HG03342 (cell line): ENCODE measurements around the gene VEPH1.

Experiments used
- ATAC-seq: cut with Tn5 transposase; IDR thresholded peaks from one replicate; pipeline ENCODE4 v1.9.1; 2021; ENCODE audit warnings: mild to moderate bottlenecking, moderate library complexity; ENCODE audit not compliant: unreplicated experiment

Gene VEPH1

GRCh38 chr3:157313186-157313585 lies 190.0 kb downstream of the VEPH1 start:
- ATAC-seq = no peak

GRCh38 chr3:157312376-157312745 lies 190.9 kb downstream of the VEPH1 start:
- ATAC-seq = no peak

DNA sequence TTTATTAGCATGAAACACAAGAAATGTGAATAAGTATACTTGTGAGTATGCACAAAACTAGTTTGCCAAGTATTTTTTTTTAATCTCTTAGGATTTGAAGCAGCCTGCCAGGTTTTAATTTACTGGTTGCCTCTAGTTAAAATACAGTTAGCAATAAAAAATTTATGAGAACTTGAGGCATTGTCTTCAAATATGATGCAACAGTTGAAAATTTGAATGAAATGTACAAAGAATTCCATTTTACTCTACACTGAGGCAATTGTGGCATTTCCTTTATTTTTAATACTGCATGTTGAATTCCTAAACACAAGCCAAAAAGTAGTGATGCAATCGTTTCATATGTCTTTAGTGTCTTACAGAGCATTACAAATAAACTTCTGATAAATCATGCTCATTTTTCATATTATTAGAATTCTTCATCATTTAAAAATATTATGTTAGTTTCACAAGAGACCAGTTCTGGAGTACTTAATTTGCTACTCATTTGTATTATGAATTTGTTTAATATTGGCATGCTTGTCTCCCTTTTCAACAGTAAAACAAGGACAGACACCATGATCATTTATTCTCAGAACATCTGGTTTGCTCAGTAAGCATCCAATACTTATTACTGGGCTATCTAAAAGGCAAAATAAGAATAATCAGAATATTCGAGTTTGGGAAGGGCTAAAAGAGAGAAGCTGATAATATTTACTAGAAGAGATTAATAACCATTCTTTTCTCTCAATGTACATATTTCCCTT lies 191.4 kb downstream of the VEPH1 start:
- no peak for ATAC-seq

DNA sequence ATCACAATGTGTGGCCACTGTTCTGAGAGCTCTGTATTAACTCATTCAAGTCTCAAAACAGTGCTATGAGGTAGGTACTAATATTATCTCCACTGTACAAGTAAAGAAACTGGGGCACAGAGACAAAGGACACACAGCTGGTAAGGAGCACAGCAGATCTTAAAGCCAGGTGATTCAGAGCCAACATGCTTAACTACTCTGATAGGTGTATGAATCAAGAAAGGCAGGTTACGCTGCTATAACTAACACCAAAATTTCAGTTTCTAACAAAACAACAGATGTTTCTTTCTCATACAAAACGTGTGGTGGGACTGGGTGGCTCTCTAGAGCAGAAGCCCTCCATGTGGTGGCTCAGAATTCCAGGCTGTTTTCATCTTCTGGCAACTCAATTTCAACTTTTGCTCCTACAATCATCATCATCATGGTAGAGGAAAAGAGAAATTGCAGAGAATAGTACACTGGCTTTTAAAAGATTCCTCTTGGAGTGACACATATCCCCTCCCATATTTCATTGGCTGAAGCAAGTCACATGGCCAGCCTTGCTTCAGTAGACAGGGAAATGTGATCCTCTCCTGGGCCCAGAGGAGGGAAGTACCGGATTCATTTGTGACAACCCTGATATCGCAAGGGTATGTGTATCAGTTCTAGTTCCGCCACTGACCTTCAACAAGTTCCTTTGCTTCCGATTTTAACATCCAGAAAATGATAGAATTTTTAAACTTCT lies 192.7 kb downstream of the VEPH1 start:
- ATAC-seq = peak; percentile 80

GRCh38 chr3:157306502-157306901 lies 196.7 kb downstream of the VEPH1 start:
- ATAC-seq = no peak

DNA sequence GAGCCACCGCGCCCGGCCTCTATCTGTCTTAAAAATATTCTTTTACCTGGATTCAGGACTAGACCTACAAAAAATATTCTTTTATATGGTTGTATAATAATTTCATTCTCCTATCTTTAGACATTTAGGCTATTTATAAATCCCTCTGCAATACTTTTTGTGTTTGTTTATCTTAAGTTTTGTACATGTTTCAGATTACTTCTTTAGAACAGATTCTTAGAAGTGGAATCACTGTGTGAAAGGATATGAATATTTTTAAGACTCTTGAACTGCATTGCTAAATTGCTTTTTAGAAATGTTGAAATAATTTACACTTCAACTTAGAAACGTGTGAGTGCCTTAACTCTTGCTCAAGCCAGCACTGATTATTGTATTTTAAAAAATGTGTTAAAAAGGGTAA lies 197.8 kb downstream of the VEPH1 start:
- ATAC-seq = no peak

DNA sequence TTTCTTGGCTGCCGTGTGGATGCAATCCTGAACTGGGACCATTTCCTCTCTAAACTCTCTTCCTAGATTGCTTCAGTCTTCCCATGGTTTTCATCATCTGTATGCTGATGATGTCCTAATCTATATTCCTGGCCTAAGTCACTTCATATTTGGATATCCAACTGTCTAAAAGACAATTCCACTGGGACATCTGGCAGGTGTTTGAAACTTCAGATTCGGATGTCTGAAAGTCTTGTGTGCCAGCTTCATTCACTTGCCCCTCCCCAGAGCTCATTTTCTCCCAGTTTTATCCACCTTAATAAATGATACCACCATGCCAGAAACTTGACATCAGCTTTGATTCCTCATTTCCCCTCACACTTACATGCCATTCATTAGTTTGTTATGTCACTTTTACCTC lies 201.5 kb downstream of the VEPH1 start:
- no peak for ATAC-seq

GRCh38 chr3:157300981-157301663 lies 202.1 kb downstream of the VEPH1 start:
- no peak for ATAC-seq

DNA sequence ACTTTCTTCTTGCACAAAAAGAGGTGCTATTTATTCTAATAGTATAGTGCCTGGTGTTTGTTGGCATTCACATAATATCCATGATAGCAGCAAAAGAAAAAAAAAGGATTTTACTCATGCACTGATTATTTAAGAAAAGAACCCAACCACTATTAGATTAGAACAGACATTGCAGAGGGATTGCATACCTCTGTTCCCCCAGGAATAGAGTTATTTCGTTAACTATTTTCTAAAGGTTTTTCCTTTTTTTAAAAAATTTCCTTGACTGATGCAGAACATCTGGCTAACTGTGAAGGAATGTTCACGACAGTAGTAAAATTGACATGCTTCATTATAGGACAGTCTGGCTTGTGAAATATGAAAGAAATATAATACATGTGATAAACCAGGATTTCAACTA lies 203.1 kb downstream of the VEPH1 start:
- no peak for ATAC-seq

GRCh38 chr3:157297328-157297915 lies 205.8 kb downstream of the VEPH1 start:
- no peak for ATAC-seq

DNA sequence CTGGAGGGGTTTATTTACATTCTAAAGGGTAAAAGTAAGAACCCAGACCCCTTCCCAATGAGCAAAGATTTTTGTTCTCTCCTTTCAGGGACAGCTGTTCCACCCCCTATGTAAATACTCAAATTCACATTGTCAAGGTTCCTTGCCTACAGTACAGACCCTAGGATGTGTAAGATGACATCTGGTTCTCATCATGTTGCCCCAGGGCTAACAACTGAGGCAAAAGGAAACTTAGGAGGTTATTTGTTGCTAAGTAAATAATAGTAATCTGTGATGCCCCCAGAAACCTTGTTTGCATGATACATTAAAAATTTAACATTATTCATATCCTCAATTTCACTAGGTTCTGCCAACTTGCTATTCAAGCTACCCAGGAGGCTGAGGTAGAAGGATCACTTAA lies 208.3 kb downstream of the VEPH1 start:
- ATAC-seq = no peak

GRCh38 chr3:157294491-157294890 lies 208.7 kb downstream of the VEPH1 start:
- no peak for ATAC-seq

DNA sequence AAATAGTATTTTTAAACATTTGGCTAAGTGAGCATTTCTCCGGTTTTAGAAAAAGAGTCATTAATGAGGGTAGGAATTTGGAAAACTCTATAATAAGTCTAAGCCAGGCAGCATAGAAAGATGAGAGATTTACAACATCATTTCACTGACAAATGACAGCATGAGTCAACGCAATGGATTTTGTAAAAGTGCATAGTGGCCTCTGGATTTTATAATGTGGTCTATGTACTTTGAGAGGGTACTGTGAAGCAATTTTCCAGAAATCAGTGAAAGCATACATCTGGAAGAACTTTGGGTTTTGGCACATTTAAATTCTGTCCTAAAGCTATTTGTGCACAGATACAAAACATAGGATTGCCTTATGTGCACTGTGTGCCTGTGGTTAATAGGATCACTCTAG lies 212.4 kb downstream of the VEPH1 start:
- no peak for ATAC-seq

GRCh38 chr3:157285966-157286365 lies 217.2 kb downstream of the VEPH1 start:
- no peak for ATAC-seq

- ATAC-seq = no peak
Observed at GRCh38 chr3:157285141-157285540, 218.1 kb downstream of the VEPH1 start.

GRCh38 chr3:157284688-157285087 lies 218.5 kb downstream of the VEPH1 start:
- ATAC-seq = no peak

- ATAC-seq = no peak
Observed at GRCh38 chr3:157282261-157283191, 220.7 kb downstream of the VEPH1 start.

- ATAC-seq = no peak
Observed at GRCh38 chr3:157280786-157281185, 222.4 kb downstream of the VEPH1 start.

- ATAC-seq = no peak
Observed at GRCh38 chr3:157280354-157280753, 222.9 kb downstream of the VEPH1 start.

DNA sequence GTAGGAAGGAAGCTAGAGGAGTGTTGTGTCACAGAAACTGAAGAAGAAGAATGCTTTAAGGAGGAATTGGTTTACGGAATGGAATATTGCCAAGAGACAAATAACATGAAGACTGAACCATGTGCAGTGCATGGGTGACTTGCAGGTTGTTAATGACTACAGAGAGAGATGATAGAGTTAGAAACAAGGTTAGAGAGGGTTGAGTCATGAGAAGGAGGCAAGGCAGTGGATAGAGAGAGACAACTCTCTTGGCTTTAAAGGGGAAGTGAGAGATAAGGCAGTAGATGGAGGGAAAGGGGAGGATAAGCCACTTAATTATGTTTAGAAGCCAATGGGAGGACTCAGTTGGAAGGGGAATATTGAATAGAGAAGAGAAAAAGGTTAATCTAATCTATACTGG lies 224.0 kb downstream of the VEPH1 start:
- ATAC-seq = no peak

DNA sequence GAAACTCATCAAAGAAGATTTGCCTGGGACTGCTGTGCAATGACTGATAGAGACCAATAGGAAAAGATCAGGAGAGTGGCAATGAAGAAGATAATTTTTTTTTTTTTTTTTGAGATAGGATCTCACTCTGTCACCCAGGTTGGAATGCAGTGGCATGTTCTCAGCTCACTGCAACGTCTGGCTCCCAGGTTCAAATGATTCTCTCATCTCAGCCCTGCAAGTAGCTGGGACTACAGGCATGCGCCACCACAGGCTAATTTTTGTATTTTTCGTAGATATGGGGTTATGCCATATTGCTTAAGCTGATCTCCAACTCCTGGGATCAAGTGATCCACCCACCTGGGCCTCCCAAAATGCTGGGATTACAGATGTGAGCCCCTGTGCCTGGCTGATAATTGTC lies 226.4 kb downstream of the VEPH1 start:
- ATAC-seq = no peak
